AG04450 (cell line): ENCODE results near the gene ALDH1A3. TPM values are rescaled to one million over a fixed set of nuclear protein-coding genes. Genes with fewer than 3 reads are reported as not detected.

Experiments used
- CTCF ChIA-PET: fragments of 300-600, 350-600 bp; formaldehyde crosslinking; extraction: SDS; loops from one replicate; lab custom pipeline; 2022; ENCODE audit warnings: antibody characterized with exemption, inconsistent platforms; lab: Charles Lee
- POLR2A ChIA-PET: fragments of 350-600 bp; formaldehyde crosslinking; extraction: SDS; loops from one replicate; lab custom pipeline; 2021; ENCODE audit warnings: antibody characterized with exemption, inconsistent platforms; lab: Yijun Ruan, JAX
- DNase-seq: peaks from one replicate; pipeline ENCODE4 v3.0.0-alpha.2; 2011; ENCODE audit warnings: low read depth, low spot score
- H3K27ac ChIP-seq: one replicate; pipeline ENCODE4 v1.5.1; 2012; ENCODE audit warnings: low read depth, low read length, control low read depth
- H3K27me3 ChIP-seq: one replicate; pipeline ENCODE4 v1.6.0; 2012; ENCODE audit warnings: low read length; ENCODE audit not compliant: control insufficient read depth, insufficient read depth
- H3K4me3 ChIP-seq: 2 replicates; pipeline ENCODE4 v1.5.1; 2011; ENCODE audit warnings: mild to moderate bottlenecking, low read depth, low read length, control low read depth
- H3K9me3 ChIP-seq: 2 replicates; pipeline ENCODE4 v1.5.1; 2012; ENCODE audit warnings: low read length; ENCODE audit not compliant: control insufficient read depth, insufficient read depth
- polyA plus RNA-seq: library from polyadenylated mRNA; depleted of rRNA; stranded (reverse); fragments of >200 nt; gene quantifications from 2 replicates; pipeline ENCODE4 v1.2.3, GENCODE V29; 2011
- TF ChIP-seq, protein P1 (sequence below): IDR thresholded peaks from 2 replicates; pipeline ENCODE4 v1.5.1; 2011; ENCODE audit warnings: low read depth, low read length, control low read depth, inconsistent platforms

Gene ALDH1A3
- polyA plus RNA-seq, 1 experiment, result 20.6 TPM

GRCh38 chr15:100863075-100863795, 16.4 kb upstream of the ALDH1A3 start:
- peak overlapping the region; percentile 68 for H3K27ac ChIP-seq
- DNase-seq, result no peak
- H3K4me3 ChIP-seq, result no peak overlapping the region
- H3K9me3 ChIP-seq, result peaks cover 10% of the 10 kb centered on the region
- POLR2A ChIA-PET, result interaction anchor here (0.8 to 1.0 kb wide), 2 partner anchors 9 to 20 kb away, joined by 3 to 4 read pairs; no protein-coding TSS in a partner anchor
- TF ChIP-seq, protein P1, sequence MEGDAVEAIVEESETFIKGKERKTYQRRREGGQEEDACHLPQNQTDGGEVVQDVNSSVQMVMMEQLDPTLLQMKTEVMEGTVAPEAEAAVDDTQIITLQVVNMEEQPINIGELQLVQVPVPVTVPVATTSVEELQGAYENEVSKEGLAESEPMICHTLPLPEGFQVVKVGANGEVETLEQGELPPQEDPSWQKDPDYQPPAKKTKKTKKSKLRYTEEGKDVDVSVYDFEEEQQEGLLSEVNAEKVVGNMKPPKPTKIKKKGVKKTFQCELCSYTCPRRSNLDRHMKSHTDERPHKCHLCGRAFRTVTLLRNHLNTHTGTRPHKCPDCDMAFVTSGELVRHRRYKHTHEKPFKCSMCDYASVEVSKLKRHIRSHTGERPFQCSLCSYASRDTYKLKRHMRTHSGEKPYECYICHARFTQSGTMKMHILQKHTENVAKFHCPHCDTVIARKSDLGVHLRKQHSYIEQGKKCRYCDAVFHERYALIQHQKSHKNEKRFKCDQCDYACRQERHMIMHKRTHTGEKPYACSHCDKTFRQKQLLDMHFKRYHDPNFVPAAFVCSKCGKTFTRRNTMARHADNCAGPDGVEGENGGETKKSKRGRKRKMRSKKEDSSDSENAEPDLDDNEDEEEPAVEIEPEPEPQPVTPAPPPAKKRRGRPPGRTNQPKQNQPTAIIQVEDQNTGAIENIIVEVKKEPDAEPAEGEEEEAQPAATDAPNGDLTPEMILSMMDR, result no peak
- no peaks in the 10 kb centered on the region for H3K27me3 ChIP-seq
- CTCF ChIA-PET, result interaction anchor here (1.4 to 4.8 kb wide), 3 partner anchors 10 to 191 kb away, joined by 3 to 25 read pairs (median 19); no protein-coding TSS in a partner anchor

DNA sequence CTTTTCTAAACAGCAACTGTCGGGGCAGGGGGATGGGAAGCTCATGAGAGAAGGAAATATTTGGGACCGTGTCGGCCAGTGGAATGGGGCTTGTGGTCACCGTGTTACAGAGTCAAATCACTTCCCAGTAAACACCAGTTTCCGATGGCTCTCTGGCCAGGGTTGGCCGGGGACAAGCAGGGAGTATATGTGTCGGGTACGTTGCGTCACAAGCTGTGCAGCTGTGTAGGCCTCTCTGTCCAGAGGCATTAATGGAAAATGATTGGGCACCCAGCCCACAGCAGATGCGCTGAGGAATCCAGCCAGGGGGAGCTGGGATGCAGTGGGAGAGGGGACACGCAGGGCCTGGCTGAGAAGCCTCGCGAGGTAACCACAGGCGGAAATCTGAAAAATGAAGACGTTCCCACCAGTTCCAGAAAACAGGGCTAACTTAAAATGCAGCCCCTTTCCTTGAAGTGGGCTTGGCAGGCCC, 15.8 kb upstream of the ALDH1A3 start:
- peak overlapping the region; percentile 68 for H3K27ac ChIP-seq
- TF ChIP-seq, protein P1, result 0 out of 2 replicates have a peak, but pooled peaks have one; percentile 8
- CTCF ChIA-PET, result interaction anchor here (1.4 to 4.8 kb wide), 3 partner anchors 9 to 192 kb away, joined by 3 to 25 read pairs (median 19); no protein-coding TSS in a partner anchor
- DNase-seq, result peak; percentile 55
- H3K9me3 ChIP-seq, result peaks cover 10% of the 10 kb centered on the region
- no peaks in the 10 kb centered on the region for H3K27me3 ChIP-seq
- H3K4me3 ChIP-seq, result no peak overlapping the region
- POLR2A ChIA-PET, result interaction anchor here (0.5 to 1.0 kb wide), 3 partner anchors 9 to 105 kb away, joined by 3 to 4 read pairs (median 3); no protein-coding TSS in a partner anchor

DNA sequence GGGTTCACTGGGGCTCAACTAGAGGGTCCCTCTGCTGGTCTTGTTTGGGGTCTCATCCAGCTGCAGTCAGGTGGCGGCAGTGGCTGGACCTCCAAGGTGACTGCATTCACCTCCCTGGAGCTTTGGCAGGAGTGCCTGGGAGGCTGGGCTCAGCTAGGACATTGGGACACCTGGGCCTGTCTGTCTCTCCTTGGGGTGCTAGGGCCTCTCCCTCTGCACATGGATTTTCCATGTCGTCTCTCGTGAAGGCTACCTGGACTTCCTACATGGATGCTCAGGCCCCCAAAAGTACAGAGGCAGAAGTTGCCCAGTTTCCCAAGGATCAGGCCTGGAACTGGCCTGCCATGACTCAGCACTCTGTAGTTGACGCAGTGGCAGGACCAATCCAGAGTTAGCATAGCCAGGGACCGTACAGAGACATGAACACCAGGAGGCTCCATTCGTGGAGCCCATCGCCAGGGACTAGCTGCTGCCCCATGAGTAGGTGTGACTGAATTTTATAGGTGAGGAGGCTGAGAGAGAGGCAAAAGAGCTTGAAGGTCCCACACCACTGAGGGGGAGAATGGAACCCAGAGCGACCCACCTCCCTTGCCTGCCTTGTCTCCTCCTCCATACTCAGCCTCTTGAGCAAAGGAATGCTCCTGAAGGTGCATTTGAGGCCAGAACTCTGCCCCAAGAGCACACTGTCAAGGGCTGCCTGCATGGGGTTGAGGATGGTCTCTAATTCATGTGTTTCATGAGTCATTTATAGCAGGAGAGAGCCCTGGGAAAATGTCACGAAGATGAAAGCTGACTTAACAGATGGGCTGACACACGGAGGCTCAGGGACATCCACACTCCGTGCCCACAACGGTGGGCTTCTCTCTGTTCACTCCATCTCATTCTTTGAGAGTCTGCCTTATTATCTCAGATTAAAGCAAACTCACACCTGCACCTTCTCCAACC, 13.0 kb upstream of the ALDH1A3 start:
- Histone ChIP-seq H3K9me3 (peaks cover 12% of the 10 kb centered on the region), H3K27ac (no peak overlapping the region), H3K4me3 (no peak overlapping the region), H3K27me3 (no peaks in the 10 kb centered on the region)
- CTCF ChIA-PET, result interaction anchor here (0.6 to 4.8 kb wide), 3 partner anchors 52 to 195 kb away, joined by 3 to 25 read pairs (median 8); no protein-coding TSS in a partner anchor
- no peak for DNase-seq
- POLR2A ChIA-PET, result no interaction called here
- TF ChIP-seq, protein P1, result no peak

DNA sequence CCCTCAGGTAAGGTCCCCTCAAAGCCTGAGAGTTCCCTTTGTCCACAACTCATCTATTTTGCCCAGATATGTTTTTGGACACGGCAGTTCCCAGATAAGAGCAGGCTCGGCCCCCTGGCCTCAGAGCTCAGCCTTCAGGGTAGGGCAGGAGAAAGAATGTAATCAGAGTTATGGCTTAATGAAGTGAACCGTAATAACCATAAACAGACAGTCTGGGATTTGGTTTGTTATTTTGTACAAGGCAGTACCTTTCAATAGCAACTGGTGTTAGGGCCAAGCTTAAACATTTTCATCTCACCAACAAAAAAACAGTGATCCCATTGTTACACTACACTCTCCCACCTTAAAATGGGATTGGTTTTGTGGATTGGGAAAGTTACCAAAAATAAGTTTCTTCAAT, 12.2 kb upstream of the ALDH1A3 start:
- DNase-seq, result no peak
- ChIA-PET CTCF (interaction anchor here (0.6 to 4.8 kb wide), 4 partner anchors 18 to 195 kb away, joined by 3 to 25 read pairs (median 6); no protein-coding TSS in a partner anchor), POLR2A (no interaction called here)
- TF ChIP-seq, protein P1, result no peak
- peaks cover 12% of the 10 kb centered on the region for H3K9me3 ChIP-seq
- H3K27me3 ChIP-seq, result peaks cover 3% of the 10 kb centered on the region
- H3K4me3 ChIP-seq, result no peak overlapping the region
- no peak overlapping the region for H3K27ac ChIP-seq
